Measurements from ENCODE around the gene LRRC18.

The LRRC18 gene

GRCh38 chr10:48944171-48944570, 4.5 kb upstream of the LRRC18 start:
- DNase-seq (ENCODE audit: low spot score), result peak; percentile 19
- no peak overlapping the region for H3K27ac ChIP-seq (ENCODE audit: poor library complexity, severe bottlenecking)
- H3K4me1 ChIP-seq (ENCODE audit: insufficient read depth, poor library complexity, severe bottlenecking), result no peaks in the 10 kb centered on the region
- TF ChIP-seq CTCF (IDR thresholded peaks at IDR 0.05; ENCODE audit: poor library complexity, severe bottlenecking), result no peak
- no peaks in the 10 kb centered on the region for H3K9me3 ChIP-seq (ENCODE audit: severe bottlenecking)
- ATAC-seq (ENCODE audit: low read depth), result no peak
- H3K36me3 ChIP-seq (ENCODE audit: low read depth), result no peaks in the 10 kb centered on the region
- no peak overlapping the region for H3K4me3 ChIP-seq (ENCODE audit: severe bottlenecking)
- H3K27me3 ChIP-seq (ENCODE audit: insufficient read depth, poor library complexity, severe bottlenecking), result no peaks in the 10 kb centered on the region

GRCh38 chr10:48943096-48943495, 3.5 kb upstream of the LRRC18 start:
- Histone ChIP-seq H3K27me3 (ENCODE audit: insufficient read depth, poor library complexity, severe bottlenecking) (no peaks in the 10 kb centered on the region), H3K4me3 (ENCODE audit: severe bottlenecking) (no peak overlapping the region), H3K27ac (ENCODE audit: poor library complexity, severe bottlenecking) (no peak overlapping the region), H3K9me3 (ENCODE audit: severe bottlenecking) (no peaks in the 10 kb centered on the region), H3K36me3 (ENCODE audit: low read depth) (no peaks in the 10 kb centered on the region), H3K4me1 (ENCODE audit: insufficient read depth, poor library complexity, severe bottlenecking) (no peaks in the 10 kb centered on the region)
- ATAC-seq (ENCODE audit: low read depth), result no peak
- TF ChIP-seq CTCF (IDR thresholded peaks at IDR 0.05; ENCODE audit: poor library complexity, severe bottlenecking), result no peak
- DNase-seq (ENCODE audit: low spot score), result no peak

- H3K9me3 ChIP-seq (ENCODE audit: severe bottlenecking), result no peaks in the 10 kb centered on the region
- H3K4me1 ChIP-seq (ENCODE audit: insufficient read depth, poor library complexity, severe bottlenecking), result no peaks in the 10 kb centered on the region
- TF ChIP-seq CTCF (IDR thresholded peaks at IDR 0.05; ENCODE audit: poor library complexity, severe bottlenecking), result no peak
- DNase-seq (ENCODE audit: low spot score), result no peak
- H3K36me3 ChIP-seq (ENCODE audit: low read depth), result no peaks in the 10 kb centered on the region
- H3K27me3 ChIP-seq (ENCODE audit: insufficient read depth, poor library complexity, severe bottlenecking), result no peaks in the 10 kb centered on the region
- ATAC-seq (ENCODE audit: low read depth), result no peak
- H3K27ac ChIP-seq (ENCODE audit: poor library complexity, severe bottlenecking), result no peak overlapping the region
- no peak overlapping the region for H3K4me3 ChIP-seq (ENCODE audit: severe bottlenecking)
Observed at GRCh38 chr10:48941427-48942075, 1.9 kb upstream of the LRRC18 start.

- DNase-seq (ENCODE audit: low spot score), result no peak
Observed at GRCh38 chr10:48940958-48941357, 1.3 kb upstream of the LRRC18 start.

More at GRCh38 chr10:48940958-48941357, 1.3 kb upstream of the LRRC18 start:
- no peak overlapping the region for H3K4me3 ChIP-seq (ENCODE audit: severe bottlenecking)
- TF ChIP-seq CTCF (IDR thresholded peaks at IDR 0.05; ENCODE audit: poor library complexity, severe bottlenecking), result no peak
- H3K4me1 ChIP-seq (ENCODE audit: insufficient read depth, poor library complexity, severe bottlenecking), result no peaks in the 10 kb centered on the region
- H3K9me3 ChIP-seq (ENCODE audit: severe bottlenecking), result no peaks in the 10 kb centered on the region
- H3K27me3 ChIP-seq (ENCODE audit: insufficient read depth, poor library complexity, severe bottlenecking), result no peaks in the 10 kb centered on the region
- H3K27ac ChIP-seq (ENCODE audit: poor library complexity, severe bottlenecking), result no peak overlapping the region
- no peak for ATAC-seq (ENCODE audit: low read depth)
- no peaks in the 10 kb centered on the region for H3K36me3 ChIP-seq (ENCODE audit: low read depth)

All from RWPE2 (cell line).